ENCODE measurements around the gene REEP6.

DNA sequence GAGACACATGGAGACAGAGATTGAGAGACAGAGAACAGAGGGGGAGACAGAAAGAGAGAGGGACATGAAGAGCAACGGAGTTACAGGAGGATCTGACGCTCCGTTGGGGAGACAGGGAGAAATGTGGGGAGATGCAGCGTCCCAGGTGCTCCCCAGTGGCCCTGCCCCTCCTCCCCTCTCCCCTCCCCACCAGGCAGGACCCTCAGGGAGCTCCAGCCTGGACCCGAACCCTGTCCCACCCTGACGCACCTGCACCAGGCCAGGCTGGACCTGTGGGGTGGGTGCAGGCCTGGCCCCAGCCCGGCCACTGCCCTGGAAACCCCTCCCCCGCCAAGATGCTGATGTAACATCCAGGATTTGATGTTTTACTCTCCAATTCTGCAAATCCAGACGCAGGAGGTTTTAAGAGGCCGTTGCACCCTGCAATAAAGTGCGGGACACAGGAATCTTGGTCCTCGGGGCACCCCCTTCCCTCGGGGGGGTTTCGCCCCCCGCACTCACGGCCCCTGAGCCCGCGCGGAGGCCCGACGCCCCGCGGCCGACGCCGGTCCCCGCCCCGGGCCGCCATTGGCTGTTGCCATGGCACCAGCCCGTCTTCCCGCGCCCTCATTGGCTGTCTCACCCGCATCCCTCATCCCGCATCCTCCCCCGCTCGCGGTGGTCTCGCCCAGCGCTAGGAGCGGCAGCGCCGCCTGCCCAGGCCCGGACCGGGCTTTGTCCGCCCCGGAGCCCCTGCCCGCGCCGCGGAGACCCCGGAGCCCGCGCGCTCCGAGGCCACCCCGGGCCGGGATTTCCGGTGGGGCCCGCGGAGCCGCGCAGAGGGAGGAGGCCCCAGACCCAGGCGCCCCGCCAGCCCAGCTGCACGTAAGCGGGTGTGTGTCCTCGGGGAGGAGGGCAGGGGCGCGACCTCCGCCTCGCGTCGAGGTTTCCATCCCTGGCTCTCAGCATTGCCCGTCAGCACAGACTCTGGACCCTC is 41.2 kb upstream of the REEP6 start, which contains the start of gene APC2:
- no peak for TF ChIP-seq CTCF (IDR thresholded peaks at IDR 0.05)
- no peak for TF ChIP-seq POLR2A (IDR thresholded peaks at IDR 0.05)

All from body of pancreas (tissue), 4 donors.